Natural killer cell (primary cell): ENCODE measurements around the gene KCNH1. TPM values are rescaled to one million over a fixed set of nuclear protein-coding genes. Genes with fewer than 3 reads are reported as not detected.

Experiments
- ATAC-seq, 3 donors: fragments of 150-1000 bp in 2 of 3; fragments of 200-7000 bp in 1 of 3; cut with Tn5 transposase; 1 replicate in 1 of 3; 2 replicates in 2 of 3; pipeline ENCODE4 v1.10.0; 2021; ENCODE audit warnings: mild to moderate bottlenecking in 2 of 3, moderate library complexity in 2 of 3
- DNase-seq, 2 donors: peaks; one replicate each; pipeline versions ENCODE4 v3.0.0 to v3.0.0-alpha.2; 2013 to 2021; ENCODE audit warnings: mixed read lengths in 1 of 2
- H3K27ac ChIP-seq: one replicate; pipeline ENCODE4 v1.5.1; 2013; ENCODE audit warnings: mild to moderate bottlenecking, low read length
- H3K27me3 ChIP-seq: one replicate; pipeline ENCODE4 v1.6.1; 2013; ENCODE audit warnings: low read length; ENCODE audit not compliant: control insufficient read depth, insufficient read depth
- H3K36me3 ChIP-seq: one replicate; pipeline ENCODE4 v1.6.1; 2013; ENCODE audit warnings: low read length; ENCODE audit not compliant: control insufficient read depth, insufficient read depth
- H3K4me1 ChIP-seq: one replicate; pipeline ENCODE4 v1.6.1; 2013; ENCODE audit warnings: low read length; ENCODE audit not compliant: control insufficient read depth, insufficient read depth
- H3K4me3 ChIP-seq: one replicate; pipeline ENCODE4 v1.5.1; 2013; ENCODE audit warnings: low read length
- H3K9me3 ChIP-seq: one replicate; pipeline ENCODE4 v1.6.1; 2013; ENCODE audit warnings: low read length; ENCODE audit not compliant: control insufficient read depth, insufficient read depth
- H3K27ac Mint-ChIP-seq, 2 donors: one replicate each; pipeline ENCODE4 v1.8.0; 2022; ENCODE audit warnings: mild to moderate bottlenecking in 2 of 2, mixed read lengths in 2 of 2, moderate library complexity in 1 of 2
- H3K27me3 Mint-ChIP-seq, 2 donors: one replicate each; pipeline ENCODE4 v1.8.0; 2022; ENCODE audit warnings: low read depth in 2 of 2, mixed read lengths in 2 of 2
- H3K36me3 Mint-ChIP-seq: one replicate; pipeline ENCODE4 v1.8.0; 2022; ENCODE audit warnings: mixed read lengths
- H3K4me1 Mint-ChIP-seq, 2 donors: one replicate each; pipeline ENCODE4 v1.8.0; 2022; ENCODE audit warnings: mixed read lengths in 2 of 2
- H3K4me3 Mint-ChIP-seq: one replicate; pipeline ENCODE4 v1.8.0; 2022; ENCODE audit warnings: mild to moderate bottlenecking, moderate library complexity, mixed read lengths
- H3K9me3 Mint-ChIP-seq, 2 donors: one replicate each; pipeline ENCODE4 v1.8.0; 2022; ENCODE audit warnings: mixed read lengths in 2 of 2
- WGBS: methylation state at CpG from one replicate; pipeline ENCODE4 v1.1.7; 2013; ENCODE audit warnings: missing lambda C conversion rate; ENCODE audit not compliant: insufficient coverage; 5-methylcytosine and 5-hydroxymethylcytosine counted together
- intact Hi-C: fragments of 100-400 bp; cut with micrococcal nuclease; formaldehyde crosslinking; loops from one replicate; pipeline ENCODE4 v1.14.2; 2022
- total RNA-seq, 4 donors: library from RNA; stranded (reverse); fragments of 120-200 nt in 1 of 4; gene quantifications; one replicate each; pipeline versions ENCODE4 v1.2.3 to v1.2.4, GENCODE V29; 2013 to 2022
- TF ChIP-seq, protein P1 (sequence below): fragments of 200-600 bp; IDR thresholded peaks from one replicate; pipeline ENCODE4 v1.8.0; 2022; ENCODE audit warnings: antibody characterized with exemption

Gene KCNH1
- total RNA-seq, 3 donors from 2014 or later (not counting 1 experiment from before 2014, with no cell fraction given): not detected

DNA sequence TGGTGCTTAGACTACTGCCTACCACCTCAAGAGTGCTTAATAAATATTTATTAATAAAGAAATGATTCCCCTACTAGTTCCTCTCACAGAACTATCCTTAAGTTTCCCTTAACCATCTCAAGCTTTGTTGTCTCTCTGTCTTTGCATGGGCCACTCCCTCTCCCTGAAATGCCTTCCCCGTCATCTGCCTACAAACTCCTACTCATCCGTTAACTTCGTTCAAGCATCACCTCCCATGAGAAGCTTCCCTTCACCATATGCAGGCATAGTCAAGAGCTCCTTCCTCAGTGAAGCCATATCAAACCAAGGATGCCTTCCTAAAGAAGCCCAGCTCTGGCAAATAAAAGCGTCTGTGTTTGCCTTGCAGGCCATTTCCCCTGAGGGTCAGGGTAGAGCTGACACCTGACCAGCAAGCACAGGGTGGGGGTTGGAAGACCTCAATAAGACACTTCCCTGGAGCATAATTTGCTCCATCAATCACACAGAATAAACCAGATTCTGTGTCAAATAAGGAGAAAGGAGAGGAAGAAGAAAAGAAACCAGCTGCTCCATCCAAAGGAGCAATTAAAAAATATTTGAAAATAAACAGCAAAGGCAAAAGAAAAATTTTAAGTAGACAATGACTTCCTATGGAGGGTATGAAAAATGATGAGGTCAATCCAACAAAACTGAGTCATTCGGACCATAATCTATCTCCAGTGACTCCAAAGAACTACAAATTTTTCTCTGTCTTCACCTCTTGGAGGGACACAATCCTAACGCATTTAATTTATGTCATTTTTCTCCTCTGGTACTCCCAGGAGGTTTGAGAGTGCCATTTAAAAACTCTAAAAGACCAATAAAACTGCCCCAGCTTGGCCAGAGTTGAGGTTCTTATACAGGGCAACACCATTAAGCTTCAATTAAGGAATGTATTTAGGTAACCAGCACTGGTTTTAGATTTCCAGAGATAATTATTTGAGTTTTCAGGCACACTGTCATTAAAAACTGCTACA is 303.6 kb downstream of the KCNH1 start:
- Histone ChIP-seq H3K9me3 (no peaks in the 10 kb centered on the region), H3K27me3 (no peaks in the 10 kb centered on the region), H3K4me3 (no peak overlapping the region), H3K4me1 (no peaks in the 10 kb centered on the region), H3K27ac (no peak overlapping the region), H3K36me3 (no peaks in the 10 kb centered on the region)
- Mint-ChIP-seq H3K4me3 (no peak overlapping the region), H3K36me3 (no peaks in the 10 kb centered on the region), H3K9me3 (peaks cover 0 to 2% of the 10 kb centered on the region in 2 donors), H3K27ac (no peak overlapping the region), H3K27me3 (peaks cover 0 to 3% of the 10 kb centered on the region in 2 donors), H3K4me1 (no peaks in the 10 kb centered on the region)
- TF ChIP-seq, protein P1, sequence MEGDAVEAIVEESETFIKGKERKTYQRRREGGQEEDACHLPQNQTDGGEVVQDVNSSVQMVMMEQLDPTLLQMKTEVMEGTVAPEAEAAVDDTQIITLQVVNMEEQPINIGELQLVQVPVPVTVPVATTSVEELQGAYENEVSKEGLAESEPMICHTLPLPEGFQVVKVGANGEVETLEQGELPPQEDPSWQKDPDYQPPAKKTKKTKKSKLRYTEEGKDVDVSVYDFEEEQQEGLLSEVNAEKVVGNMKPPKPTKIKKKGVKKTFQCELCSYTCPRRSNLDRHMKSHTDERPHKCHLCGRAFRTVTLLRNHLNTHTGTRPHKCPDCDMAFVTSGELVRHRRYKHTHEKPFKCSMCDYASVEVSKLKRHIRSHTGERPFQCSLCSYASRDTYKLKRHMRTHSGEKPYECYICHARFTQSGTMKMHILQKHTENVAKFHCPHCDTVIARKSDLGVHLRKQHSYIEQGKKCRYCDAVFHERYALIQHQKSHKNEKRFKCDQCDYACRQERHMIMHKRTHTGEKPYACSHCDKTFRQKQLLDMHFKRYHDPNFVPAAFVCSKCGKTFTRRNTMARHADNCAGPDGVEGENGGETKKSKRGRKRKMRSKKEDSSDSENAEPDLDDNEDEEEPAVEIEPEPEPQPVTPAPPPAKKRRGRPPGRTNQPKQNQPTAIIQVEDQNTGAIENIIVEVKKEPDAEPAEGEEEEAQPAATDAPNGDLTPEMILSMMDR: no peak
- ATAC-seq (no peak), DNase-seq (no peak)
- 91% methylated on average over 6 of the region's 6 CpGs for WGBS
- intact Hi-C loops: no loop called here

DNA sequence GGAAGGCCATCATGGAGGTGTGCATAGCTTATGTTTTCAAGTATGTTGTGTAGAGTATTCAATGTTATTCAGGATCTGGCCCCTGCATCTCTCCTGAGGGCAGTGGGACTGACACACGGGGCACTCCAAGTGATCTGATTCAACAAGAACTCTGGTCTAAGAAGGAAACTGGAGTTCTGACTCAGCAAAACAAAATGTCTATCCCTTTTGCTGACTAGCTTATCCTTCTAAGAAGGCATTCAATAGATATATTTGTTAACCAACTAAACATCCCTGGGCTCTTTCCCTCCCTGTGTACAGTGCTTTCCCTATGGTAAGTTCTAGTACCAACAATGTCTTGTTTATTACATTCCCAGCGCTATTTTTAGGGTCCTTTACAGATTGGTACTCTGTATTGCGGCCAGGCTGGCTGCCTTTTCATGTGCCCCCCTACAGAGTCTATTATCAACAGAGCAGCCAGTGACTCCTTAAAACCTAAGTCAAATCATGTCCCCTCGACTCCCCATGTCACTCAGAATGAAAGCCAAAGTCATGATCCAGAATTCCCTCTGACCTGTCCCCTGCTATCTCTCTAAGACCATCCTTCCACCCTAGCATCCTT is 304.9 kb downstream of the KCNH1 start:
- TF ChIP-seq, protein P1: no peak
- H3K27me3 ChIP-seq: no peaks in the 10 kb centered on the region
- no peak overlapping the region for H3K27ac ChIP-seq
- Mint-ChIP-seq H3K9me3 (peaks cover 0 to 2% of the 10 kb centered on the region in 2 donors), H3K27me3 (peaks cover 0 to 3% of the 10 kb centered on the region in 2 donors), H3K4me3 (no peak overlapping the region), H3K4me1 (no peaks in the 10 kb centered on the region), H3K36me3 (no peaks in the 10 kb centered on the region), H3K27ac (no peak overlapping the region)
- DNase-seq: no peak
- no peaks in the 10 kb centered on the region for H3K4me1 ChIP-seq
- no peaks in the 10 kb centered on the region for H3K9me3 ChIP-seq
- WGBS: 70% methylated on average over 4 of the region's 4 CpGs
- intact Hi-C loops: no loop called here
- no peak for ATAC-seq
- no peak overlapping the region for H3K4me3 ChIP-seq
- no peaks in the 10 kb centered on the region for H3K36me3 ChIP-seq

DNA sequence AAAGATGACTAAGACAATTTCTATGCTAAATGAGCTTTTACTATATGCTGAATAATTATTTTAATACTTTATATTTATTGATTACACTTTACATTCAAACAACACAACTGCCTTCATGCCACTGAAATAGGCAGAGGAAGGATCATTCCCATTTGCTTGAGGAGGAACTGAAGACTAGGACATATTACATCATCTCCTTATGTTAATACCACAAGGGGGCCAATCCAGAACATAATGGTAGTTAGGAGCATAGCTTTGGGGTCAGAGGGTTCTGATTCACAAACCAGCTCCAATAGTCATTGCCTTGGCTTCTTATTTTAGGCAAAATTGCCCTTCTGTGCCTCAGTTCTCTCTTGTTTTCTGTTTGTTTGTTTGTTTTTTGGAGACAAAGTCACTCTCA is 306.5 kb downstream of the KCNH1 start:
- Mint-ChIP-seq H3K27me3 (peaks cover 0 to 3% of the 10 kb centered on the region in 2 donors), H3K4me1 (no peaks in the 10 kb centered on the region), H3K27ac (no peak overlapping the region), H3K36me3 (no peaks in the 10 kb centered on the region), H3K9me3 (peaks cover 0 to 2% of the 10 kb centered on the region in 2 donors), H3K4me3 (no peak overlapping the region)
- TF ChIP-seq, protein P1: no peak
- Histone ChIP-seq H3K36me3 (no peaks in the 10 kb centered on the region), H3K9me3 (no peaks in the 10 kb centered on the region), H3K27me3 (no peaks in the 10 kb centered on the region), H3K27ac (no peak overlapping the region), H3K4me1 (no peaks in the 10 kb centered on the region), H3K4me3 (no peak overlapping the region)
- DNase-seq (no peak), ATAC-seq (no peak)
- intact Hi-C loops: no loop called here
